Fibroblast of villous mesenchyme (primary cell): ENCODE results near the gene SEMA3G. TPM values are rescaled to one million over a fixed set of nuclear protein-coding genes. Genes with fewer than 3 reads are reported as not detected.
A peak's percentile ranks its signal among the peaks of the same experiment; 100 is the strongest.

ENCODE experiments used
- DNase-seq: peaks from one replicate; pipeline ENCODE4 v3.0.0-alpha.2; 2010; ENCODE audit warnings: low read depth
- H3K4me3 ChIP-seq: 2 replicates; pipeline ENCODE4 v1.5.1; 2011; ENCODE audit warnings: low read depth, mild to moderate bottlenecking, low read length
- total RNA-seq: library from RNA; depleted of rRNA; stranded (reverse); fragments of >200 nt; gene quantifications from 2 replicates; pipeline ENCODE4 v1.2.3, GENCODE V29; 2012
- TF ChIP-seq, protein P1 (sequence below): IDR thresholded peaks from 2 replicates; pipeline ENCODE4 v1.5.1; 2012; ENCODE audit warnings: low read depth, mild to moderate bottlenecking, low read length; ENCODE audit not compliant: insufficient read depth

Gene SEMA3G
- total RNA-seq, 1 donor = not detected

GRCh38 chr3:52483081-52483480 is 38.2 kb upstream of the SEMA3G start:
- no peak overlapping the region for H3K4me3 ChIP-seq
- TF ChIP-seq, protein P1, sequence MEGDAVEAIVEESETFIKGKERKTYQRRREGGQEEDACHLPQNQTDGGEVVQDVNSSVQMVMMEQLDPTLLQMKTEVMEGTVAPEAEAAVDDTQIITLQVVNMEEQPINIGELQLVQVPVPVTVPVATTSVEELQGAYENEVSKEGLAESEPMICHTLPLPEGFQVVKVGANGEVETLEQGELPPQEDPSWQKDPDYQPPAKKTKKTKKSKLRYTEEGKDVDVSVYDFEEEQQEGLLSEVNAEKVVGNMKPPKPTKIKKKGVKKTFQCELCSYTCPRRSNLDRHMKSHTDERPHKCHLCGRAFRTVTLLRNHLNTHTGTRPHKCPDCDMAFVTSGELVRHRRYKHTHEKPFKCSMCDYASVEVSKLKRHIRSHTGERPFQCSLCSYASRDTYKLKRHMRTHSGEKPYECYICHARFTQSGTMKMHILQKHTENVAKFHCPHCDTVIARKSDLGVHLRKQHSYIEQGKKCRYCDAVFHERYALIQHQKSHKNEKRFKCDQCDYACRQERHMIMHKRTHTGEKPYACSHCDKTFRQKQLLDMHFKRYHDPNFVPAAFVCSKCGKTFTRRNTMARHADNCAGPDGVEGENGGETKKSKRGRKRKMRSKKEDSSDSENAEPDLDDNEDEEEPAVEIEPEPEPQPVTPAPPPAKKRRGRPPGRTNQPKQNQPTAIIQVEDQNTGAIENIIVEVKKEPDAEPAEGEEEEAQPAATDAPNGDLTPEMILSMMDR = no peak
- DNase-seq = no peak

- H3K4me3 ChIP-seq = no peak overlapping the region
- DNase-seq = peak; percentile 30
- TF ChIP-seq, protein P1 = peak; percentile 50
Measured at GRCh38 chr3:52481819-52482521, 37.1 kb upstream of the SEMA3G start.

DNA sequence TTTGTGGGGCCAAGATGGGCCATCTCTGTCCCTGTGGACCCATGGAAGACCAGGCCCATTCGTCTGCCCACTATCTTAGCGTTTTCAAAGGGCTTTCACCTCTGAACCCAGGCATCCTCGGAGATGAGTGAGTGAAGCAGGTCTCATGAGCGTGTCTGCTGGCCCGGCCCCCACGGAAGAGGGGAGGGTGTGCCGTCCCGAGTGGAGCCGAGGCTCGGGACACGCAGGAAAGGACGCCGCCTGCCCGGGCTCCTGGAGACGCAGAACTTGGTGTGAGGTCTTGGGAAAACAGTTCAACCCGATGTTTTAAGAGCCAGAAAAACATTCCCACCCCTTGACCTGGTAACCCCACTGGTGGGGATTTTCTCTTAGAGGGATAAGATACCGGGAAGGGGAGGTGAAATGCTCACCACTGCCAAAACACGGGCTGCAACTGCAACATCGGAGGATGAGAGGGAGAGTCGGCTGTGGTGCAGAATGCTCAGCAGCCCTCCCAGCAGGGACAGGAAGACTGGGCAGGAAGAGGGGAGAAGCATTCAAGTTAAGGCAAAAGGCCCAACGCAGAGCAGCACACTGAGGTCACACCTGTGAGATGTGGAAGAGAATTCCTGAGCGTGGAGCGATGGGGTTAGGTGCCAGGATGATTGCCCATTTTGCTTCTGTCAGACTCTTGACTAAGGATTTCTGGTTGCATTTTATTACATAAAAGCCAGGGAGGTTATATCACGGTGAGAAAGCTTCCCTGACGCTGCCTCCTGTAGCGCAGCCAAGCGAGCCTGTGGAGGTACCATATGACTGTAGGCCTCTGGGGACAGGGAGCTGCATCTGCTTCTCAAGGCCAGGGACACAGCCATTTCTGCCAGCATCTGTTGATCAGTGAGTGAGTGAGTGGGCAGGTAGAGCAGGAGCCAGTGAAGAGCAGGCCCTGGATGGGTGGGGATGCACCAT is 36.1 kb upstream of the SEMA3G start:
- no peak overlapping the region for H3K4me3 ChIP-seq
- DNase-seq = no peak
- TF ChIP-seq, protein P1 = no peak

GRCh38 chr3:52479877-52480575 is 35.1 kb upstream of the SEMA3G start:
- DNase-seq = no peak
- H3K4me3 ChIP-seq = no peak overlapping the region
- TF ChIP-seq, protein P1 = no peak

DNA sequence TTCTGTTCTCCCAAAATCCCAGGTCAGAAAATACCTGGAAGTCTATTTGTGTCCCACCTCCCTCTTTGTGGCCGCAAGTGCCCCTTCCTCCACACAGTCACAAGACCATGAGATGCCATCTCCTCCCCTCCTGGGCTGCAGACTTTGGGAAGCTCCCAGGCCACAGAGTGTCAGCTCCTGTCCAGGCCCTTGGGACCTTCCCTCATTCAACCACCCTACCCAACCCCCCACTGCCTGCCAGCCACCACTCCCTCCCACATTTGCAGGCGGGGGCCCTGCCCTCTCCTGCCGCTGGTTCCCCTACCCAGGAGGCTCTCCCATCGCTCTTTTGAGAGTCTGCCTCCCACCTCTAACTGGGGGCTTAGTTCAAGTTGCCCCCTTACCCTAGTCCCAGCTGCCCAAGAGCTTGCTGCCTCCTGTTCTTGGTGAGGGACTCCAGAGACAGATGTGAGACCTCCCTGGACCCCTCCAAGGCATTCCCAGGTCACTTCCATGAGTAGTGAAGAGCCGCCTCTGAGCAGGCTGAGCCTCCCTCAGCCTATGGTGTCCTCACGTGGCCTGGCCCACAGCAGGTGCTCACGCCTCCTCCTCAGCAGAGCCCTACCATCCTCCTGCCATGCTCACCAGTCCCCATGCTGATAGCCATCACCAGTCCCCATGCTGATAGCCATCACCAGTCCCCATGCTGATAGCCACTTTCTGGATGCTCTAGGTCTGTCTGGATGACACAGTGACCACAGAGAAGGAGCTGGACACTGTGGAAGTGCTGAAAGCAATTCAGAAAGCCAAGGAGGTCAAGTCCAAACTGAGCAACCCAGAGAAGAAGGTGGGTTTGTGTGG is 34.4 kb upstream of the SEMA3G start:
- TF ChIP-seq, protein P1 = no peak
- no peak overlapping the region for H3K4me3 ChIP-seq
- DNase-seq = no peak

GRCh38 chr3:52477796-52478095 is 32.8 kb upstream of the SEMA3G start:
- no peak overlapping the region for H3K4me3 ChIP-seq
- no peak for DNase-seq
- TF ChIP-seq, protein P1 = no peak
